Psoas muscle (tissue), 8 donors: ENCODE measurements around the gene APOL1. TPM values are rescaled to one million over a fixed set of nuclear protein-coding genes. Genes with fewer than 3 reads are reported as not detected.
A peak's percentile ranks its signal among the peaks of the same experiment; 100 is the strongest.

Experiments
- ATAC-seq, 4 donors: fragments of 200-7000 bp; cut with Tn5 transposase; one replicate each; pipeline ENCODE4 v1.9.1; 2020; ENCODE audit warnings: moderate library complexity in 3 of 4, mild to moderate bottlenecking in 2 of 4
- DNase-seq, 2 donors: peaks; one replicate each; pipeline ENCODE4 v3.0.0-alpha.2; 2020
- H3K27ac ChIP-seq: fragments of 200-600 bp; one replicate; pipeline ENCODE4 v1.8.0; 2022
- H3K27me3 ChIP-seq, 3 donors: fragments of 200-600 bp in 1 of 3; one replicate each; pipeline versions ENCODE4 v1.6.1 to v1.8.0; 2013 to 2022; ENCODE audit warnings: low read length in 2 of 3, mild to moderate bottlenecking in 2 of 3, moderate library complexity in 1 of 3; ENCODE audit not compliant: insufficient read depth in 3 of 3
- H3K36me3 ChIP-seq, 2 donors: fragments of 200-600 bp in 1 of 2; one replicate each; pipeline versions ENCODE4 v1.6.1 to v1.8.0; 2013 to 2022; ENCODE audit warnings: low read depth in 1 of 2, mild to moderate bottlenecking in 1 of 2, moderate library complexity in 1 of 2; ENCODE audit not compliant: insufficient read depth in 1 of 2
- H3K4me1 ChIP-seq: fragments of 200-600 bp; one replicate; pipeline ENCODE4 v1.8.0; 2022
- H3K4me3 ChIP-seq: fragments of 200-600 bp; one replicate; pipeline ENCODE4 v1.8.0; 2022; ENCODE audit warnings: mild to moderate bottlenecking
- H3K9me3 ChIP-seq: fragments of 200-600 bp; one replicate; pipeline ENCODE4 v1.8.0; 2022
- CTCF ChIP-seq: fragments of 200-600 bp; IDR thresholded peaks from one replicate; pipeline ENCODE4 v1.8.0; 2022; ENCODE audit warnings: antibody characterized with exemption
- WGBS, 3 donors: extraction: QIAGEN DNeasy Blood & Tissue Kit; methylation state at CpG; one replicate each; pipeline versions ENCODE4 v1.1.6 to v1.1.7; 2013; 5-methylcytosine and 5-hydroxymethylcytosine counted together
- intact Hi-C, 2 donors: fragments of 100-400 bp; cut with DNase I; formaldehyde crosslinking; loops; one replicate each; pipeline versions ENCODE4 v1.11.0 to v1.14.2; 2022
- polyA plus RNA-seq, 3 donors: library from polyadenylated mRNA; stranded (reverse); fragments of 200-250 nt; gene quantifications; one replicate each; pipeline ENCODE4 v1.2.3, GENCODE V29; 2013
- total RNA-seq, 4 donors: library from RNA; stranded (reverse); fragmentation: NEBNext Ultra II Directional in 2 of 4; extraction: Animal tissue kit (Norgen Biotek cat#: 25700) in 2 of 4; gene quantifications; one replicate each; pipeline versions ENCODE4 v1.2.1 to v1.2.4, GENCODE V29; 2021 to 2023
- donor health status: healthy with polysubstance abuse.
- donor health status: DM: no; HTN: no; CAD: no; lungs with moderate emphysema.
- donor health status: Bipolar disorder and iron deficiency.
- donor health status: healthy.
- donor health status: DM: yes; HTN: yes; CAD: no.
- donor health status: DM: no; HTN: no; CAD: no.
- donor health status: DM: no; HTN: no; CAD: no.
- donor health status: DM: yes; HTN: yes; CAD: no.

The APOL1 gene
- total and polyA plus RNA-seq, 7 donors, result 5.3 to 16.3 (median 6.0) TPM

DNA sequence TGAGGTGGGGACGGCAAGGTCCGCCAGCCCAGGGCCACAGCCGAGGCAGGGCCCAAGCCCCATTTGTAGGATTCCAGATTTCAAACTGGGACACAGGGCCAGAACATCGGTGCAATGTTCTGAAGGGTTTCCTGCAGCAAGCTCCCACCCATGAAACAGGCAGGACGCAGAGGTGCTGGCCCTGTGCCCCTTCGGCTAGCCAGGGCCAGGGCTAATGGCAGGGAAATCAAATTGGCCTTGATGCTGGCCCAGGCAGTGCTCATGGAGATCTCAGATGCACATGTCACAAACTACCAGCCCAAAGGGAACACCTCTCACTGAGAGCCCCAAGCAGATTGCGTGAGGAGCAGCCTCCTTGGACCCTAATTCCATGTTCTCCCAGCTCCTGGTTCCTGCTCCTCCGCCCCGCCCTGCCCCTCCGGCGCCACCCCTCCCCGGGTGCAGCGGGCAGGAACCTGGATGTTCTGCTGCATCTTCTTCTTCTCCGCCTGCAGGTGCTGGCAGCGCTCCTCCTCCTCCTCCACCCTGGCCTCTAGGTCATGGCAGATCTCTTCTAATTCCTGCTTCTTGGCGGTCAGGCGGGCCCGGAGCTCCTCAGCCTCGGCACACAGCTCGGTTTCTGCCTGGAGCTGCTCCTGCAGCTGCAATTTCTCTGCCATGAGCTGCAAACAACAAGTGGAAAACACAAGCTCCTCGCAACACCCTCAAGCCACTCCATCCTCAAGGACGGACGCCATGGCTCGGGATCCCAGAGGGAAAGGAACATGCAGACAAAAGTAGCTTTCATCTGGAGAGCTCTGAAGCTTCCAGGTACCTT, 47.7 kb downstream of the APOL1 start:
- DNase-seq (no peak), ATAC-seq (no peak)
- peaks cover 23 to 100% of the 10 kb centered on the region in 2 donors for H3K36me3 ChIP-seq
- no peaks in the 10 kb centered on the region for H3K27me3 ChIP-seq
- no peaks in the 10 kb centered on the region for H3K9me3 ChIP-seq
- intact Hi-C loops, result loop anchor here (1.0 to 5.0 kb wide), 3 partner anchors 170 to 187 kb away; no protein-coding TSS in a partner anchor
- H3K4me1 ChIP-seq, result no peaks in the 10 kb centered on the region
- WGBS, 3 donors, result 91 to 96% (median 94%) methylated on average over 23 to 24 of the region's 24 CpGs
- TF ChIP-seq CTCF, result no peak
- no peak overlapping the region for H3K27ac ChIP-seq
- H3K4me3 ChIP-seq, result no peak overlapping the region

DNA sequence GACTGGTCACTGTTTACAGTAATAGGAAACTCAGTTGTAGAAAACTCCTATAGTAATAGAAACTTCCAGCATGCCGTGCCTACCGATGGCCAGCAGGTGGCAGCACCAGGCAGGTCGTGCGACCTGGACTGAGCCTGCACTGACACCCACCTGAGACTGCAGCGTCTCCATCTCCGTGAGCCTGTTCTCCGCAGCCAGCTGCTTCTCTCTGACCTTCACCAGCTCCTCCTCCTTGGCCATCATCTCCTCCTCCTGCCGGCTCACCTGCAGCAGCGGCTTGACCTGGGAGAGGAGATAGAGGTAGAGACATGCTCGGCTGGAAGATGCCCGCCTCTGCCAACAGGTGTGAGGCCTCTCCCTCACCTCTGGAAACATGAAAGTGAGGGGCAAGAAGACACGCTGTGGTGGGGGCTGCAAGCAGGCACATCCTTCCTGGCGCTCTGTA, 48.5 kb downstream of the APOL1 start:
- DNase-seq, result peak; percentile 73 to 86
- Histone ChIP-seq H3K27me3 (no peaks in the 10 kb centered on the region), H3K4me1 (no peaks in the 10 kb centered on the region), H3K9me3 (no peaks in the 10 kb centered on the region), H3K4me3 (no peak overlapping the region), H3K36me3 (peaks cover 29 to 100% of the 10 kb centered on the region in 2 donors), H3K27ac (no peak overlapping the region)
- peak; percentile 72 to 86 (median 80) for ATAC-seq
- TF ChIP-seq CTCF, result peak; percentile 98
- WGBS, 3 donors, result 34 to 38% (median 34%) methylated on average over 13 of the region's 13 CpGs
- intact Hi-C loops, result loop anchor here (1.0 to 5.0 kb wide), 3 partner anchors 169 to 186 kb away; no protein-coding TSS in a partner anchor

DNA sequence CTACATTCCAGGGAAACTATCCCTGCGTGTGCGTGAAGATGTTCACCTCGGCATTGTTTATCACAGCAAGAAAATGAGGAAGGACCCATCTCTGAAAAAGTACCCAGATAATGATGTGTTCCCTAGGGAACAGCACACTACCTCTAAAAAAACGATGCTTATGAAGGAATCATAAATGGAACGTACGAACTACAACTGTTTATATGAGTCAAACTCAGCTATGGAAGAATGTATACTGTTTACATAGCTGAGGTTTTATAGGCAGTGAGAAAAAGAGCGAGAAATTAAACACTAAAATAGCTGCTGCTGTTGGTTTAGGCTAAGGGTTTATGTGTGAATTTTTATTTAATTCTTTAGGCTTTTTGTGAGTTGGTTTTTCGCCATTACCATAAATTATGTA, 48.9 kb downstream of the APOL1 start:
- intact Hi-C loops, result loop anchor here (1.0 to 5.0 kb wide), 3 partner anchors 168 to 185 kb away; no protein-coding TSS in a partner anchor
- no peak overlapping the region for H3K4me3 ChIP-seq
- TF ChIP-seq CTCF, result no peak
- 88 to 90% (median 89%) methylated on average over 8 of the region's 8 CpGs for WGBS, 3 donors
- DNase-seq (no peak), ATAC-seq (no peak)
- no peaks in the 10 kb centered on the region for H3K27me3 ChIP-seq
- H3K4me1 ChIP-seq, result no peaks in the 10 kb centered on the region
- H3K36me3 ChIP-seq, result peaks cover 31 to 100% of the 10 kb centered on the region in 2 donors
- no peak overlapping the region for H3K27ac ChIP-seq
- H3K9me3 ChIP-seq, result no peaks in the 10 kb centered on the region

DNA sequence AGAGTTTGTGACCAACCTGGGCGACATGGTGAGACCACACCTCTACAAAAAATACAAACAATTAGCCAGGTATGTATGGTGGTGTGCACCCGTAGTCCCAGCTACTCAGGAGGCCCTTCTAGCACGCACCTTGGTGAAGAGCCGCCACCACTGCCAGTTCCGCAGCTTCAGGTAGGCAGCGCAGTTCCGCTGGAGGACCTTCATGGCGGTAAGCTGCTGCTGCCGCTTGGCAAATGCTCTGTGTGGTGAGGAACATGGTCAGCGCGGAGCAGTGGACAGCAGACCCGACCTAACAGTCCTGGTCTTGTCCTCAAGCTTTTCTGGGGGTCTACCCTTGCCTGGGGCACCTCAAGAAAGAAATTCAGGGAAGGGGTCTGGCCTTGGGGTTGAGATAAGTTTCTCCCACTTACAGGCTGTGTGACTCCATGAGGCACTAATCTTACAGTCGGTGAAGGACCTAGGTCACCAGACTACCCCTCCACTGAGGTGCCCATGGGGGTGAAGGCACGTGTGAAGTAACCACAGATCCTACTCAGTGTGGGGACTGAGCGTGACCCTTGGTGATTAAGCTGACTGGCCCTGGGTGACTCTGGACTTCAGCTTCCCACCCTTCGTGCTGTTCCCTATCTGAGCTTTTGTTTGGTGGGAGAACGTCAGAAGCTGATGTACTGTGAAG, 49.6 kb downstream of the APOL1 start:
- 91 to 93% (median 92%) methylated on average over 17 of the region's 17 CpGs for WGBS, 3 donors
- no peak for DNase-seq

More for the DNA sequence above, 49.6 kb downstream of the APOL1 start:
- intact Hi-C loops, result loop anchor here in 1 of 2 donors (5.0 kb wide), 1 partner anchor 185 kb away; no protein-coding TSS in a partner anchor
- no peaks in the 10 kb centered on the region for H3K4me1 ChIP-seq
- H3K27ac ChIP-seq, result no peak overlapping the region
- no peaks in the 10 kb centered on the region for H3K9me3 ChIP-seq
- no peak for ATAC-seq
- H3K36me3 ChIP-seq, result peaks cover 27 to 100% of the 10 kb centered on the region in 2 donors
- H3K4me3 ChIP-seq, result no peak overlapping the region
- no peaks in the 10 kb centered on the region for H3K27me3 ChIP-seq
- TF ChIP-seq CTCF, result no peak
